AG09319 (cell line): Measurements from ENCODE around the gene APCDD1.

Source experiments
- DNase-seq: peaks from one replicate; pipeline ENCODE4 v3.0.0-alpha.2; 2010; ENCODE audit warnings: low read depth; ENCODE audit errors: extremely low read depth
- TF ChIP-seq, protein P1 (sequence below): IDR thresholded peaks from 2 replicates; pipeline ENCODE4 v1.5.1; 2011; ENCODE audit warnings: low read depth, mild to moderate bottlenecking, inconsistent platforms, low read length, moderate library complexity

APCDD1 gene

DNA sequence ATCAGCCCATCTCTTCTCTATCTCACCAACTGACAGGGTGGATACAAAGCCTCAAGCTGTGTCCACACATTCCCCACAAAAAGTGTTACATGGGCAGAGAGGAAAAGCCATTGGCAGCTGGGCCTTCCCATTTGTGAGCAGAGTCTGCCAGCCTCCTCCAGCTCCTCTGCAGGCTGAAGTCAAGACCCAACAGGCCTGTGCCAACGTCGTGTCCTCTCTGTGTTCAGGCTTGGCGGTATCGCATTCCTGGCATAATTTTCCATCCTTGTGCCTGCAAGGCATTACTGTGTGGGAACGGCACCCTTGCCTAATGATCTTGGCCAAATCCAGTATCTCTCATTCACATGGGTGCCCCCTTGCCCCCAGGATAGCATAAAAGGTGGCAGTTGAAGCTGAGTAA is 41.5 kb upstream of the APCDD1 start:
- TF ChIP-seq, protein P1, sequence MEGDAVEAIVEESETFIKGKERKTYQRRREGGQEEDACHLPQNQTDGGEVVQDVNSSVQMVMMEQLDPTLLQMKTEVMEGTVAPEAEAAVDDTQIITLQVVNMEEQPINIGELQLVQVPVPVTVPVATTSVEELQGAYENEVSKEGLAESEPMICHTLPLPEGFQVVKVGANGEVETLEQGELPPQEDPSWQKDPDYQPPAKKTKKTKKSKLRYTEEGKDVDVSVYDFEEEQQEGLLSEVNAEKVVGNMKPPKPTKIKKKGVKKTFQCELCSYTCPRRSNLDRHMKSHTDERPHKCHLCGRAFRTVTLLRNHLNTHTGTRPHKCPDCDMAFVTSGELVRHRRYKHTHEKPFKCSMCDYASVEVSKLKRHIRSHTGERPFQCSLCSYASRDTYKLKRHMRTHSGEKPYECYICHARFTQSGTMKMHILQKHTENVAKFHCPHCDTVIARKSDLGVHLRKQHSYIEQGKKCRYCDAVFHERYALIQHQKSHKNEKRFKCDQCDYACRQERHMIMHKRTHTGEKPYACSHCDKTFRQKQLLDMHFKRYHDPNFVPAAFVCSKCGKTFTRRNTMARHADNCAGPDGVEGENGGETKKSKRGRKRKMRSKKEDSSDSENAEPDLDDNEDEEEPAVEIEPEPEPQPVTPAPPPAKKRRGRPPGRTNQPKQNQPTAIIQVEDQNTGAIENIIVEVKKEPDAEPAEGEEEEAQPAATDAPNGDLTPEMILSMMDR: no peak
- no peak for DNase-seq

GRCh38 chr18:10413722-10414121 is 40.7 kb upstream of the APCDD1 start:
- no peak for DNase-seq
- TF ChIP-seq, protein P1: no peak

DNA sequence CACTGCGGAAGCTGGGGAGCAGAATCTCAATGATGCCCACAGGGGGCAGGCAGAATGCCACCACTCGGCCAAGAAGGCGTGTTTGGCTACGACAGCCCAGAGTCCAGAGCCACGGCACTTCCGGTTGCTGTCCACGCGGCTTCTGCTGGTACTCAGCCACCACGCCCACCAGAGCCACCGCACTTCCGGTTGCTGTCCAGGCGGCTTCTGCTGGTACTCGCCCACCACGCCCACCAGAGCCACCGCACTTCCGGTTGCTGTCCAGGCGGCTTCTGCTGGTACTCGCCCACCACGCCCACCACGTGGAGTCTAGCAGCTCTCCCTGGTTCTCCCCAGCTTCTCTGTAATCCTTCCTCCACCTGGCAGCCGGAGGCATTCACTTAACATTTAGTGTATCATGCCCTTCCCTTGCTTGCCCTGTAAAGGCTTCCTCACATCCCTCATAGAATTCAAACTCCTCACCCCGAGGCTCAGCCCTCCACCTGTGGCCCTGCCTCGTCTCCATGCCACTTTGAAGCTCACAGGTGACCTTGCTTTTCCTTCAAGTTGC is 40.1 kb upstream of the APCDD1 start:
- no peak for DNase-seq
- TF ChIP-seq, protein P1: no peak

DNA sequence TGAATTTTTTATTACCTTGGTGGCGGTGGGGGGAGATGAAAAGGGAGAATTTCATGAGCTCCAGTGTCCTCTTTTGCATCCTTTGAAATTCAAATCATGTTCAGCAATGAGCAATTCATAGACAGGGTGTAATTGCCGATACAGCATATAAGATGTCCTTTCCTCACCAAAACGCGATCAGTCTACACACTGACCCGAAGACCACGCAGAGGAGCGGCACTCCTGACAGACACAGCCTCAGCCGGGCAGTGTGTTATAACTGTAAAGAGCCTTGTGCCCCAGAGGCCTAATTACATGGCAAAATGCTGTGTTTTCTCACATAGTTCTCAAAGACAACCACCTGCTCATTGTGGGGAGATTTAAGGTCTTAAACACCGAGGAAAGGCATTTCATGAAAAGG is 38.4 kb upstream of the APCDD1 start:
- TF ChIP-seq, protein P1: no peak
- DNase-seq: no peak

GRCh38 chr18:10417191-10417590 is 37.2 kb upstream of the APCDD1 start:
- TF ChIP-seq, protein P1: no peak
- no peak for DNase-seq

DNA sequence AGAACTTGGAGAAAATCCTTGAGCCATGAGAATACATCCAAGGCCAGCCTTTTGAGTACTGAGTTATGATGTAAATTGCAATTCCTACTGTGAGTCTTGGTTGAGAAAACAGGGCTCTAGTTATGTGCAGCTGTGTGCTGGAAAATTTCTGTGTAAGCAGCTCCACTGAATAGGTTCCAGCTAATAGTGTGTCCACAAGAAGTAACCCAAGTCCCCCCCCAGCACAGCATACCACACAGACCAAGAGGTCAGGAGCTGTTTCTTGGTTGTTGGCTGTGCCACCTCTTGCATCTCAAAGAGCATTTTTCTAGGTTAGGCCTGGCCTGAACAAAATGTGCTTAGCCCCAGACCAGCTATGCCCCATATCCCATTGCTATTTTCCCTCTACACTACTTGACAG is 36.8 kb upstream of the APCDD1 start:
- TF ChIP-seq, protein P1: no peak
- no peak for DNase-seq

- no peak for DNase-seq
- TF ChIP-seq, protein P1: no peak
Observed at GRCh38 chr18:10418836-10419235, 35.6 kb upstream of the APCDD1 start.
